H1 (cell line): Measurements from ENCODE around the gene TSPAN17.

Source experiments
- CBX5 ChIP-seq: fragments of 300-800, 300-1000 bp; sonication (generic); IDR thresholded peaks from 2 replicates; pipeline ENCODE4 v1.7.1; 2016; ENCODE audit warnings: antibody characterized with exemption, low read length, low read depth
- CREB1 ChIP-seq: IDR thresholded peaks from 2 replicates; pipeline ENCODE4 v1.6.1; 2012; ENCODE audit warnings: inconsistent platforms
- EGR1 ChIP-seq: IDR thresholded peaks from 2 replicates; pipeline ENCODE4 v1.6.1; 2011; ENCODE audit warnings: low read depth, low read length, borderline replicate concordance
- EP300 ChIP-seq, 2 experiments: IDR thresholded peaks; 1 replicate in 1 of 2; 2 replicates in 1 of 2; pipeline ENCODE4 v1.6.1; 2011 to 2012; ENCODE audit warnings: low read depth in 2 of 2, low read length in 2 of 2, mild to moderate bottlenecking in 2 of 2, borderline replicate concordance in 1 of 2, inconsistent platforms in 1 of 2, moderate library complexity in 1 of 2
- KDM1A ChIP-seq: fragments of 200-600, 300-600 bp; sonication (generic); IDR thresholded peaks from 2 replicates; pipeline ENCODE4 v1.7.1; 2016; ENCODE audit warnings: mild to moderate bottlenecking, low read length, borderline replicate concordance
- NRF1 ChIP-seq: IDR thresholded peaks from 2 replicates; pipeline ENCODE4 v1.6.1; 2011; ENCODE audit warnings: mild to moderate bottlenecking, low read depth, low read length, improper control_type of control experiment
- PHF8 ChIP-seq: fragments of 200-600 bp; sonication (generic); conservative IDR thresholded peaks from 2 replicates; pipeline ENCODE4 v1.7.1; 2012; ENCODE audit warnings: low read depth, mild to moderate bottlenecking, inconsistent platforms, low read length, moderate library complexity
- POLR2A ChIP-seq, 2 experiments: IDR thresholded peaks; 1 replicate in 1 of 2; 2 replicates in 1 of 2; pipeline ENCODE4 v1.6.1; 2011; ENCODE audit warnings: low read depth in 2 of 2, low read length in 2 of 2, mild to moderate bottlenecking in 2 of 2; ENCODE audit errors: control extremely low read depth in 1 of 2
- SP4 ChIP-seq: IDR thresholded peaks from 2 replicates; pipeline ENCODE4 v1.6.1; 2012; ENCODE audit warnings: low read length, inconsistent platforms
- TAF1 ChIP-seq: IDR thresholded peaks from 2 replicates; pipeline ENCODE4 v1.6.1; 2011; ENCODE audit warnings: mild to moderate bottlenecking, low read depth, low read length
- YY1 ChIP-seq: IDR thresholded peaks from 2 replicates; pipeline ENCODE4 v1.6.1; 2011; ENCODE audit warnings: low read depth, mild to moderate bottlenecking, low read length
- ZNF274 ChIP-seq: IDR thresholded peaks from 2 replicates; pipeline ENCODE4 v1.7.0; 2012; ENCODE audit warnings: low read length, borderline replicate concordance; ENCODE audit errors: extremely low read depth
- TF ChIP-seq, protein P1 (sequence below), 3 experiments: IDR thresholded peaks; 1 replicate in 2 of 3; 2 replicates in 1 of 3; pipeline versions ENCODE4 v1.5.1 to v1.6.1; 2011; ENCODE audit warnings: low read length in 3 of 3, mild to moderate bottlenecking in 3 of 3, inconsistent platforms in 2 of 3, low read depth in 1 of 3, moderate library complexity in 1 of 3; ENCODE audit not compliant: insufficient read depth in 1 of 3; ENCODE audit errors: control extremely low read depth in 1 of 3

DNA sequence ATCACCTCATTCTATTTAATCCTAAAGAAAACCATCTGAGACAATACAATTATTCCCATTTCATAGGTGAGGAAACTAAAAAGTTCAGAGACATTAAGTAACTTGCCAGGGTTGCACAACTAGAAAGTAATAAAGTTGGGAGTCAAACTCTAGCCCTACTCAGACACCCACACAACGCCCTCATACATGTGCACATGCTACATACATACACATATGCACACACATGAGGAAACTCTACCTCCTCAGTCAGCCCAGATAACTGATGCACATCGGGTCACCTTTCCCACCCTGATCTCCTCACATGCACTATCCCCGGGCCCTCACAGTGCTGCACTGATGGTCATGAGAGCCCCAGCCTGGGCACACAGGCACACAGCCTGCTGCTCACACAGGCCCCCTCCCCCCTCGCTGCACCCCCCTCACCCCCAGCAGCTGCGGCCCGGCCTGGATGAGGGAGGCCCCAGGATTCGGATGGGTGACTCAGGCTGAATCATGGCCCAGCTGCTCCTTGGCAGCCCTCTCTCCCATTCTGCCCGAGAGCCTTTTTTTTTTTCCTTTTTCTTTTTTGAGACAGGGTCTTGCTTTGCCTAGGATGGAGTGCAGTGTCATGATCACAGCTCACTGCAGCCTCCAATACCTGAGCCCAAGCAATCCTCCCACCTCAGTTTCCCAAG is 32.3 kb upstream of the TSPAN17 start:
- TF ChIP-seq, protein P1, sequence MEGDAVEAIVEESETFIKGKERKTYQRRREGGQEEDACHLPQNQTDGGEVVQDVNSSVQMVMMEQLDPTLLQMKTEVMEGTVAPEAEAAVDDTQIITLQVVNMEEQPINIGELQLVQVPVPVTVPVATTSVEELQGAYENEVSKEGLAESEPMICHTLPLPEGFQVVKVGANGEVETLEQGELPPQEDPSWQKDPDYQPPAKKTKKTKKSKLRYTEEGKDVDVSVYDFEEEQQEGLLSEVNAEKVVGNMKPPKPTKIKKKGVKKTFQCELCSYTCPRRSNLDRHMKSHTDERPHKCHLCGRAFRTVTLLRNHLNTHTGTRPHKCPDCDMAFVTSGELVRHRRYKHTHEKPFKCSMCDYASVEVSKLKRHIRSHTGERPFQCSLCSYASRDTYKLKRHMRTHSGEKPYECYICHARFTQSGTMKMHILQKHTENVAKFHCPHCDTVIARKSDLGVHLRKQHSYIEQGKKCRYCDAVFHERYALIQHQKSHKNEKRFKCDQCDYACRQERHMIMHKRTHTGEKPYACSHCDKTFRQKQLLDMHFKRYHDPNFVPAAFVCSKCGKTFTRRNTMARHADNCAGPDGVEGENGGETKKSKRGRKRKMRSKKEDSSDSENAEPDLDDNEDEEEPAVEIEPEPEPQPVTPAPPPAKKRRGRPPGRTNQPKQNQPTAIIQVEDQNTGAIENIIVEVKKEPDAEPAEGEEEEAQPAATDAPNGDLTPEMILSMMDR (IDR thresholded peaks at IDR 0.05; ENCODE audit: control extremely low read depth in 1 of 3, insufficient read depth in 1 of 3, low read depth in 1 of 3, low read length in 3 of 3), result no peak
- TF ChIP-seq EP300 (IDR thresholded peaks at IDR 0.05; ENCODE audit: borderline replicate concordance in 1 of 2, low read depth in 2 of 2, low read length in 2 of 2) (no peak), PHF8 (no peak), CREB1 (no peak), KDM1A (no peak), POLR2A (IDR thresholded peaks at IDR 0.05; ENCODE audit: control extremely low read depth in 1 of 2, low read depth in 2 of 2, low read length in 2 of 2) (no peak), TAF1 (no peak), ZNF274 (no peak), NRF1 (no peak), YY1 (no peak), CBX5 (no peak), EGR1 (no peak), SP4 (no peak)
